ENCODE data around the gene UBA3. TPM values are rescaled to one million over a fixed set of nuclear protein-coding genes. Genes with fewer than 3 reads are reported as not detected.
A peak's percentile ranks its signal among the peaks of the same experiment; 100 is the strongest.

UBA3 gene
- total and polyA plus RNA-seq, 2 of the 13 experiments (the other 11 are each of a cell fraction or from before 2014, with no cell fraction given): 40.7 to 49.0 TPM

GRCh38 chr3:69052472-69052898 is 27.7 kb downstream of the UBA3 start (continued):
- TF ChIP-seq BRF2 (CRISPR knock-in tag; IDR thresholded peaks at IDR 0.05) (no peak), HNF1A (IDR thresholded peaks at IDR 0.05; ENCODE audit: low read depth) (0 out of 2 replicates have a peak, but pooled peaks have one; percentile 17), HNF1A (CRISPR knock-in tag; IDR thresholded peaks at IDR 0.05; ENCODE audit: borderline replicate concordance) (no peak), ZNF597 (CRISPR knock-in tag; IDR thresholded peaks at IDR 0.05) (no peak), ZNF101 (CRISPR knock-in tag; IDR thresholded peaks at IDR 0.05; ENCODE audit: borderline replicate concordance, low read depth) (no peak), ATF1 (CRISPR knock-in tag; IDR thresholded peaks at IDR 0.05) (peak; percentile 81), ZNF335 (CRISPR knock-in tag; IDR thresholded peaks at IDR 0.05) (0 out of 2 replicates have a peak, but pooled peaks have one; percentile 1), POLR2AphosphoS5 (IDR thresholded peaks at IDR 0.05; ENCODE audit: low read depth, low read length) (peak; percentile 50; the same call in 1 of the 2 replicates), ZSCAN29 (CRISPR knock-in tag; conservative IDR thresholded peaks at IDR 0.05) (0 out of 2 replicates have a peak, but pooled peaks have one; percentile 31), NFKBIZ (CRISPR knock-in tag; IDR thresholded peaks at IDR 0.05) (0 out of 2 replicates have a peak, but pooled peaks have one; percentile 40), NFATC3 (CRISPR knock-in tag; IDR thresholded peaks at IDR 0.05) (no peak), GTF3A (CRISPR knock-in tag; conservative IDR thresholded peaks at IDR 0.05) (0 out of 2 replicates have a peak, but pooled peaks have one; percentile 66), FLYWCH1 (CRISPR knock-in tag; IDR thresholded peaks at IDR 0.05) (0 out of 2 replicates have a peak, but pooled peaks have one; percentile 40), SIN3A (IDR thresholded peaks at IDR 0.05; ENCODE audit: borderline replicate concordance, low read depth, low read length) (no peak), ZNF7 (CRISPR knock-in tag; IDR thresholded peaks at IDR 0.05) (no peak), ZNF543 (CRISPR knock-in tag; IDR thresholded peaks at IDR 0.05) (no peak), IRX3 (CRISPR knock-in tag; IDR thresholded peaks at IDR 0.05; ENCODE audit: borderline replicate concordance, low read depth) (no peak), ZNF225 (CRISPR knock-in tag; IDR thresholded peaks at IDR 0.05) (no peak), ZNF775 (CRISPR knock-in tag; IDR thresholded peaks at IDR 0.05; ENCODE audit: borderline replicate concordance) (no peak), ZNF782 (CRISPR knock-in tag; IDR thresholded peaks at IDR 0.05; ENCODE audit: borderline replicate concordance) (0 out of 2 replicates have a peak, but pooled peaks have one; percentile 14), XRCC5 (optimal IDR thresholded peaks at IDR 0.05; ENCODE audit: low read length) (no peak), ZNF337 (CRISPR knock-in tag; IDR thresholded peaks at IDR 0.05; ENCODE audit: borderline replicate concordance, low read depth) (0 out of 2 replicates have a peak, but pooled peaks have one; percentile 6)
- TF ChIP-seq, protein P1, sequence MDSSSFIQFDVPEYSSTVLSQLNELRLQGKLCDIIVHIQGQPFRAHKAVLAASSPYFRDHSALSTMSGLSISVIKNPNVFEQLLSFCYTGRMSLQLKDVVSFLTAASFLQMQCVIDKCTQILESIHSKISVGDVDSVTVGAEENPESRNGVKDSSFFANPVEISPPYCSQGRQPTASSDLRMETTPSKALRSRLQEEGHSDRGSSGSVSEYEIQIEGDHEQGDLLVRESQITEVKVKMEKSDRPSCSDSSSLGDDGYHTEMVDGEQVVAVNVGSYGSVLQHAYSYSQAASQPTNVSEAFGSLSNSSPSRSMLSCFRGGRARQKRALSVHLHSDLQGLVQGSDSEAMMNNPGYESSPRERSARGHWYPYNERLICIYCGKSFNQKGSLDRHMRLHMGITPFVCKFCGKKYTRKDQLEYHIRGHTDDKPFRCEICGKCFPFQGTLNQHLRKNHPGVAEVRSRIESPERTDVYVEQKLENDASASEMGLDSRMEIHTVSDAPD (CRISPR knock-in tag; IDR thresholded peaks at IDR 0.05): 0 out of 2 replicates have a peak, but pooled peaks have one; percentile 22
